OCI-LY7 (cell line): Measurements from ENCODE around the gene PLCB1. TPM values are rescaled to one million over a fixed set of nuclear protein-coding genes. Genes with fewer than 3 reads are reported as not detected.

ENCODE experiments used
- BruUV-seq: library from RNA; stranded (reverse); fragments of 400-500 nt; replicated peaks from 2 replicates; lab custom pipeline; 2021; lab: Mats Ljungman, UMichigan
- CTCF ChIA-PET: fragments of 300-600 bp; sonication (Branson Sonifier 250); formaldehyde crosslinking; loops from one replicate; lab custom pipeline; 2022; ENCODE audit warnings: antibody characterized with exemption; ENCODE audit not compliant: unreplicated experiment; lab: Charles Lee
- POLR2A ChIA-PET: fragments of 300-600 bp; sonication (Branson Sonifier 250); formaldehyde crosslinking; loops from one replicate; lab custom pipeline; 2022; ENCODE audit warnings: antibody characterized with exemption; lab: Charles Lee
- DNase-seq: peaks from one replicate; pipeline ENCODE4 v3.0.0-alpha.2; 2015; ENCODE audit warnings: low spot score
- H2AFZ ChIP-seq: fragments of 200-600 bp; sonication (generic), shearing (Covaris generic); 2 replicates; pipeline ENCODE4 v1.6.1; 2014; ENCODE audit warnings: mild to moderate bottlenecking, antibody characterized with exemption, low read length, moderate library complexity
- H3K27ac ChIP-seq: fragments of 200-600 bp; sonication (generic); 2 replicates; pipeline ENCODE4 v1.5.1; 2014; ENCODE audit warnings: mixed run types, low read depth, mild to moderate bottlenecking, moderate library complexity, low read length, inconsistent platforms; ENCODE audit not compliant: poor library complexity, severe bottlenecking
- H3K36me3 ChIP-seq: fragments of 200-600 bp; sonication (generic); 2 replicates; pipeline ENCODE4 v1.6.1; 2014; ENCODE audit warnings: mild to moderate bottlenecking, antibody characterized with exemption, low read length, moderate library complexity, mixed read lengths; ENCODE audit not compliant: insufficient read depth
- H3K4me1 ChIP-seq: fragments of 200-600 bp; sonication (generic); 2 replicates; pipeline ENCODE4 v1.5.1; 2014; ENCODE audit warnings: mild to moderate bottlenecking, low read length; ENCODE audit not compliant: insufficient read depth, poor library complexity, severe bottlenecking
- H3K4me2 ChIP-seq: fragments of 200-600 bp; sonication (generic); 2 replicates; pipeline ENCODE4 v1.6.1; 2014; ENCODE audit warnings: mild to moderate bottlenecking, low read length
- H3K4me3 ChIP-seq: fragments of 200-600 bp; sonication (generic); 2 replicates; pipeline ENCODE4 v1.5.1; 2014; ENCODE audit warnings: mild to moderate bottlenecking, low read depth, low read length; ENCODE audit not compliant: poor library complexity, severe bottlenecking
- H3K79me2 ChIP-seq: fragments of 200-600 bp; sonication (generic); 2 replicates; pipeline ENCODE4 v1.6.1; 2016; ENCODE audit warnings: low read depth, mild to moderate bottlenecking, low read length, moderate library complexity, mixed read lengths; ENCODE audit not compliant: insufficient read depth
- H3K9me2 ChIP-seq: fragments of 200-600 bp; sonication (generic); 2 replicates; pipeline ENCODE4 v1.6.1; 2016; ENCODE audit warnings: mild to moderate bottlenecking, low read length, mixed read lengths; ENCODE audit not compliant: insufficient read depth
- H3K9me3 ChIP-seq: fragments of 200-600 bp; sonication (generic); 2 replicates; pipeline ENCODE4 v1.6.1; 2014; ENCODE audit warnings: mild to moderate bottlenecking, mixed run types, low read length, mixed read lengths
- H4K20me1 ChIP-seq: fragments of 200-600 bp; sonication (generic); 2 replicates; pipeline ENCODE4 v1.6.1; 2014; ENCODE audit warnings: mild to moderate bottlenecking, antibody characterized with exemption, low read length, moderate library complexity, mixed read lengths; ENCODE audit not compliant: insufficient read depth
- CTCF ChIP-seq: fragments of 200-600 bp; sonication (generic); conservative IDR thresholded peaks from 2 replicates; pipeline ENCODE4 v1.5.1; 2014; ENCODE audit warnings: mild to moderate bottlenecking, antibody characterized with exemption, low read length, moderate library complexity, mixed read lengths
- EZH2phosphoT487 ChIP-seq: fragments of 200-600 bp; sonication (generic); IDR thresholded peaks from 2 replicates; pipeline ENCODE4 v1.6.1; 2018; ENCODE audit warnings: low read depth, borderline replicate concordance, mild to moderate bottlenecking, mixed run types, antibody characterized with exemption, low read length, moderate library complexity, mixed read lengths
- intact Hi-C: fragments of 100-400 bp; cut with micrococcal nuclease; formaldehyde crosslinking; loops from one replicate; pipeline ENCODE4 v1.10.0; 2022; ENCODE audit not compliant: unreplicated experiment
- total RNA-seq, 2 experiments: library from RNA; depleted of rRNA in 1 of 2; stranded (reverse); fragments of >200 nt in 1 of 2; shearing (Covaris generic) in 1 of 2; gene quantifications; 2 replicates each; pipeline ENCODE4 v1.2.3, GENCODE V29; 2014 to 2022

PLCB1 gene
- total RNA-seq, 2 experiments from 2014 or later, result 14.6 to 30.5 TPM

DNA sequence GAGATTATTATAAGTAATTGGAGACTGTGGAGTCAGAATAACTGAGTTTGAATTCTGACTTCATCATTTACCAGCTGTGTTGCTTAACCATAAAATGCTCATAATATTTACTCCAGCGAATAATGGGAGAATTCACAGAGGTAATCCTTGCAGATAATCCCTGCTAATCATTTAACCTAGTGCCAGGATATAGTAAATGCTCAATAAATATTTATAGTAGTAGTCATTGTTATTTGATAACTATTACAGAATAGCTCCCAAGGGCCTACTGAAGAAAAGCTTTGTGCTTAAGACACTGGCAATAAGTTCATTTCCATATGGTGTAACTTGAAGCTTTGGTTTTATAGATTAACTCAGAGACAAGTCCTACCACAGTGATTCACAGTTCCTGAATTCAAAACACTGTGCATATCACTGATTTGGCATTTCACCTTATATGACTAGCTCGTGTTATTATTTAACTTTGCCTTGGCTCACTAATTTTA lies 728.0 kb downstream of the PLCB1 start:
- Histone ChIP-seq H3K9me3 (no peaks in the 10 kb centered on the region), H3K4me1 (no peaks in the 10 kb centered on the region), H3K4me3 (no peak overlapping the region), H4K20me1 (no peaks in the 10 kb centered on the region; the same call in 1 of the 2 replicates), H3K9me2 (no peaks in the 10 kb centered on the region), H3K27ac (no peak overlapping the region), H3K4me2 (no peak overlapping the region), H3K36me3 (no peaks in the 10 kb centered on the region), H2AFZ (no peak overlapping the region), H3K79me2 (no peaks in the 10 kb centered on the region)
- no TSS peak for BruUV-seq
- CTCF ChIA-PET, result no interaction called here
- POLR2A ChIA-PET, result no interaction called here
- TF ChIP-seq CTCF (no peak), EZH2phosphoT487 (no peak)
- intact Hi-C loops, result no loop called here
- no peak for DNase-seq

DNA sequence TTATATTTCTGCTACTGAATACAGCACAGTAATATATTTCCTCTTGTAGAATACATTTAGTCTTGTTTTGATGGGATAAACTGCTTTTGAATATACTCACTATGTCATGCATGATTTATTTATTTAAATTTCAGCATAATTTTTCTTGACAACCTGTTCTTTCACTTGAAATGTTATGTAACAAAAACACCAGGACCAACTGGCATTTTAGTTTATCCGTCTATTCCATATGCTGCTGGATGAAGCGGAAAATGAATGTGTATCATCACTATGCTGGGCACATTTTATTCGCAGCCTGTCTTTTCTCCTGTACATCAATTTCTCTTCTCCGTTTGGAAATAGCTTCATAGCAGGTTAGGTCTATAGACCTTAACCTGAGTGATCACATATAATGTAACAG lies 730.0 kb downstream of the PLCB1 start:
- TF ChIP-seq CTCF, result no peak
- TF ChIP-seq EZH2phosphoT487, result no peak
- no TSS peak for BruUV-seq
- CTCF ChIA-PET, result no interaction called here
- H2AFZ ChIP-seq, result no peak overlapping the region
- DNase-seq, result no peak
- no peaks in the 10 kb centered on the region for H3K9me2 ChIP-seq
- H3K4me2 ChIP-seq, result no peak overlapping the region
- intact Hi-C loops, result no loop called here
- H3K9me3 ChIP-seq, result no peaks in the 10 kb centered on the region
- H3K79me2 ChIP-seq, result no peaks in the 10 kb centered on the region
- H3K27ac ChIP-seq, result no peak overlapping the region
- H3K36me3 ChIP-seq, result no peaks in the 10 kb centered on the region
- POLR2A ChIA-PET, result no interaction called here
- no peak overlapping the region for H3K4me3 ChIP-seq
- no peaks in the 10 kb centered on the region for H3K4me1 ChIP-seq
- H4K20me1 ChIP-seq, result no peaks in the 10 kb centered on the region; the same call in 1 of the 2 replicates

DNA sequence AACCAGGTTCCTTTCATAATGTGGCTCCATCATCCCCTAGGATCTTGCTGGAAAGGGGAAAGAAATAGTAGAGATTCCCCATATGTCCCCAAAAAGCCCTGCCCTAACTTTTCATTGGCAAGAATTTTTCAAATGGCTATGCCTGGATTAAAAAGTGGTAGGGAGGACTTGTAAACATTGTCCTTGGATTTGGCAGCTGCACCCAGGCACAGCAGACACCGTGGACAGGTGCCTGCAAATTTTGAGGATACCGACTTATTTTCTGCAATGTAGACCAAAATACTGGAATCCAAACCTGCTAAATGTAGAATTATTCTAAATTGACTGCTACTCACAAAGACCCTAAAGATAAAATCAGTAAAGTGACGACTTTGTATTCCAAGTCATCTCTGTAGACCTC lies 733.6 kb downstream of the PLCB1 start:
- Histone ChIP-seq H3K9me2 (no peaks in the 10 kb centered on the region), H3K27ac (no peak overlapping the region), H3K4me3 (no peak overlapping the region), H3K4me2 (no peak overlapping the region), H4K20me1 (no peaks in the 10 kb centered on the region; the same call in 1 of the 2 replicates), H3K4me1 (no peaks in the 10 kb centered on the region), H3K79me2 (no peaks in the 10 kb centered on the region), H2AFZ (no peak overlapping the region), H3K9me3 (no peaks in the 10 kb centered on the region), H3K36me3 (no peaks in the 10 kb centered on the region)
- ChIA-PET CTCF (no interaction called here), POLR2A (no interaction called here)
- intact Hi-C loops, result no loop called here
- DNase-seq, result no peak
- TF ChIP-seq EZH2phosphoT487 (no peak), CTCF (no peak)
- no TSS peak for BruUV-seq
